ENCODE results near the gene GALNT9.

GRCh38 chr12:132263451-132264049 lies 65.8 kb downstream of the GALNT9 start:
- TF ChIP-seq, protein P1, sequence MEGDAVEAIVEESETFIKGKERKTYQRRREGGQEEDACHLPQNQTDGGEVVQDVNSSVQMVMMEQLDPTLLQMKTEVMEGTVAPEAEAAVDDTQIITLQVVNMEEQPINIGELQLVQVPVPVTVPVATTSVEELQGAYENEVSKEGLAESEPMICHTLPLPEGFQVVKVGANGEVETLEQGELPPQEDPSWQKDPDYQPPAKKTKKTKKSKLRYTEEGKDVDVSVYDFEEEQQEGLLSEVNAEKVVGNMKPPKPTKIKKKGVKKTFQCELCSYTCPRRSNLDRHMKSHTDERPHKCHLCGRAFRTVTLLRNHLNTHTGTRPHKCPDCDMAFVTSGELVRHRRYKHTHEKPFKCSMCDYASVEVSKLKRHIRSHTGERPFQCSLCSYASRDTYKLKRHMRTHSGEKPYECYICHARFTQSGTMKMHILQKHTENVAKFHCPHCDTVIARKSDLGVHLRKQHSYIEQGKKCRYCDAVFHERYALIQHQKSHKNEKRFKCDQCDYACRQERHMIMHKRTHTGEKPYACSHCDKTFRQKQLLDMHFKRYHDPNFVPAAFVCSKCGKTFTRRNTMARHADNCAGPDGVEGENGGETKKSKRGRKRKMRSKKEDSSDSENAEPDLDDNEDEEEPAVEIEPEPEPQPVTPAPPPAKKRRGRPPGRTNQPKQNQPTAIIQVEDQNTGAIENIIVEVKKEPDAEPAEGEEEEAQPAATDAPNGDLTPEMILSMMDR (IDR thresholded peaks at IDR 0.05): no peak
- no peak for TF ChIP-seq ZFX (IDR thresholded peaks at IDR 0.05; ENCODE audit: borderline replicate concordance)

Measured in 22Rv1 (cell line).